SK-N-SH treated with all-trans-retinoic acid at 6 μM for 48 hours (cell line): ENCODE data around the gene PTF1A.

Experiments used
- ARNTL ChIP-seq: fragments of 450-650 bp; formaldehyde crosslinking; IDR thresholded peaks from 2 replicates; pipeline ENCODE4 v1.5.0; 2020; ENCODE audit warnings: low read depth, mild to moderate bottlenecking, moderate library complexity, borderline replicate concordance
- CSDC2 ChIP-seq: fragments of 250-450 bp; sonication (Bioruptor Pico); IDR thresholded peaks from 2 replicates; pipeline ENCODE4 v1.5.0; 2020; ENCODE audit warnings: mild to moderate bottlenecking, moderate library complexity
- GLIS3 ChIP-seq: fragments of 250-450 bp; sonication (Bioruptor Pico); IDR thresholded peaks from 2 replicates; pipeline ENCODE4 v1.5.0; 2020; ENCODE audit warnings: mild to moderate bottlenecking, moderate library complexity
- ISL1 ChIP-seq: fragments of 250-450 bp; sonication (Bioruptor Pico); IDR thresholded peaks from 2 replicates; pipeline ENCODE4 v2.1.2; 2022; ENCODE audit warnings: mild to moderate bottlenecking, moderate library complexity
- RARB ChIP-seq: fragments of 250-450 bp; sonication (Bioruptor Pico); IDR thresholded peaks from 2 replicates; pipeline ENCODE4 v1.8.0; 2021; ENCODE audit warnings: mild to moderate bottlenecking, moderate library complexity
- SNAI2 ChIP-seq: fragments of 250-450 bp; sonication (Bioruptor Pico); IDR thresholded peaks from 2 replicates; pipeline ENCODE4 v1.5.0; 2020; ENCODE audit warnings: mild to moderate bottlenecking, moderate library complexity
- TCF4 ChIP-seq: fragments of 250-450 bp; sonication (Bioruptor Pico); IDR thresholded peaks from 2 replicates; pipeline ENCODE4 v1.8.0; 2021; ENCODE audit warnings: mild to moderate bottlenecking, moderate library complexity, borderline replicate concordance
- TOX ChIP-seq: fragments of 250-450 bp; sonication (Bioruptor Pico); IDR thresholded peaks from 2 replicates; pipeline ENCODE4 v1.8.0; 2021; ENCODE audit warnings: mild to moderate bottlenecking, moderate library complexity, borderline replicate concordance
- ZC3H10 ChIP-seq: fragments of 250-450 bp; sonication (Bioruptor Pico); IDR thresholded peaks from 2 replicates; pipeline ENCODE4 v1.5.1; 2021; ENCODE audit warnings: mild to moderate bottlenecking, moderate library complexity
- TF ChIP-seq, protein P1 (sequence below): fragments of 250-450 bp; sonication (Bioruptor Pico); IDR thresholded peaks from 2 replicates; pipeline ENCODE4 v1.8.0; 2020; ENCODE audit warnings: mild to moderate bottlenecking, moderate library complexity, borderline replicate concordance

DNA sequence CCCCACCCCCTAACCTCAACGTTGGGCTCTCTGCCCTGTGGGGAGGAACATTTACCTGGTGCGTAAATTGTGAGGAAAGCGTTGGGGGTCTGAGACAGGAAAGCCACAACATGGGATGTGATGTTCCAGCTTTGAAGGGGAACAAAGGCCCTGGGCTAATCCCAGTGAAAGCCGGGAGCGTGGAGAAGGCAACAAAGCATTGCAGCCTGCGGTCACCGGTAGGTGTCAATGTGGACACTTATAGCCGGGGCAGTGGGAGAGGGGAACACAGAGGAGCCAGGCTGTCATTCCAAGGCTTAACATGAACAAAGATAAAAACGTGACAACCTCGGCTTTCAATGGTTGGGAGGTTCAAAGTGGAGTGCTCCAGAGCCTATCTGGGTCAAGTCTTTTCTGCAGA, 12.7 kb downstream of the PTF1A start:
- no peak for TF ChIP-seq CSDC2 (CRISPR knock-in tag)
- TF ChIP-seq ZC3H10 (CRISPR knock-in tag), result no peak
- no peak for TF ChIP-seq ARNTL
- no peak for TF ChIP-seq RARB
- TF ChIP-seq GLIS3 (CRISPR knock-in tag), result no peak
- no peak for TF ChIP-seq SNAI2 (CRISPR knock-in tag)
- TF ChIP-seq, protein P1, sequence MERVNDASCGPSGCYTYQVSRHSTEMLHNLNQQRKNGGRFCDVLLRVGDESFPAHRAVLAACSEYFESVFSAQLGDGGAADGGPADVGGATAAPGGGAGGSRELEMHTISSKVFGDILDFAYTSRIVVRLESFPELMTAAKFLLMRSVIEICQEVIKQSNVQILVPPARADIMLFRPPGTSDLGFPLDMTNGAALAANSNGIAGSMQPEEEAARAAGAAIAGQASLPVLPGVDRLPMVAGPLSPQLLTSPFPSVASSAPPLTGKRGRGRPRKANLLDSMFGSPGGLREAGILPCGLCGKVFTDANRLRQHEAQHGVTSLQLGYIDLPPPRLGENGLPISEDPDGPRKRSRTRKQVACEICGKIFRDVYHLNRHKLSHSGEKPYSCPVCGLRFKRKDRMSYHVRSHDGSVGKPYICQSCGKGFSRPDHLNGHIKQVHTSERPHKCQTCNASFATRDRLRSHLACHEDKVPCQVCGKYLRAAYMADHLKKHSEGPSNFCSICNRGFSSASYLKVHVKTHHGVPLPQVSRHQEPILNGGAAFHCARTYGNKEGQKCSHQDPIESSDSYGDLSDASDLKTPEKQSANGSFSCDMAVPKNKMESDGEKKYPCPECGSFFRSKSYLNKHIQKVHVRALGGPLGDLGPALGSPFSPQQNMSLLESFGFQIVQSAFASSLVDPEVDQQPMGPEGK (CRISPR knock-in tag), result no peak
- no peak for TF ChIP-seq TCF4 (CRISPR knock-in tag)
- TF ChIP-seq ISL1, result no peak
- TF ChIP-seq TOX, result no peak
